Right ventricle myocardium inferior (tissue), 1 donor: ENCODE results near the gene XAB2. TPM values are rescaled to one million over a fixed set of nuclear protein-coding genes. Genes with fewer than 3 reads are reported as not detected.

Experiments used
- ATAC-seq: fragments of 200-7000 bp; cut with Tn5 transposase; one replicate; pipeline ENCODE4 v1.9.1; 2020; ENCODE audit warnings: mild to moderate bottlenecking, moderate library complexity
- DNase-seq: peaks from one replicate; pipeline ENCODE4 v3.0.0; 2021; ENCODE audit errors: missing footprints
- intact Hi-C: fragments of 100-400 bp; cut with DNase I; formaldehyde crosslinking; loops from one replicate; pipeline ENCODE4 v1.11.0; 2022
- total RNA-seq: library from RNA; stranded (reverse); fragmentation: NEBNext Ultra II Directional; extraction: Animal tissue kit (Norgen Biotek cat#: 25700); gene quantifications from one replicate; pipeline ENCODE4 v1.2.1, GENCODE V29; 2021
- donor health status: DM: no; HTN: yes; CAD: no; lungs with severe emphysema.

Gene XAB2
- total RNA-seq, 1 donor from 2014 or later, result 25.3 TPM

- ATAC-seq (peak; percentile 53), DNase-seq (peak; percentile 91)
- intact Hi-C loops, result no loop called here
Measured at GRCh38 chr19:7637374-7638256, 8.3 kb upstream of the XAB2 start.

- intact Hi-C loops, result no loop called here
- ATAC-seq, result peak; percentile 59
- peak; percentile 92 for DNase-seq
Measured at GRCh38 chr19:7636691-7637373, 7.5 kb upstream of the XAB2 start, which contains the start of gene STXBP2. TSS of gene STXBP2 (plus strand) at chr19:7637110. CDS start at chr19:7637150, 40 bp downstream.

GRCh38 chr19:7636317-7636690 is 7.0 kb upstream of the XAB2 start:
- ATAC-seq, result no peak
- intact Hi-C loops, result no loop called here
- no peak for DNase-seq

- DNase-seq, result no peak
- intact Hi-C loops, result no loop called here
- ATAC-seq, result no peak
Measured at GRCh38 chr19:7635670-7636069, 6.3 kb upstream of the XAB2 start.

GRCh38 chr19:7633698-7634097 is 4.4 kb upstream of the XAB2 start, which contains the start of gene PCP2:
TSS of gene PCP2 (minus strand) at chr19:7633719. CDS start at chr19:7633457, 262 bp downstream.
- DNase-seq, result no peak
- intact Hi-C loops, result no loop called here
- ATAC-seq, result no peak

- no peak for DNase-seq
- ATAC-seq, result no peak
Measured at GRCh38 chr19:7632340-7633203, 3.2 kb upstream of the XAB2 start.

GRCh38 chr19:7631577-7631976 is 2.2 kb upstream of the XAB2 start:
- no peak for DNase-seq
- intact Hi-C loops, result no loop called here
- no peak for ATAC-seq

More at GRCh38 chr19:7632340-7633203, 3.2 kb upstream of the XAB2 start:
- intact Hi-C loops, result no loop called here

GRCh38 chr19:7628589-7629311 is 595 bp downstream of the XAB2 start:
- no peak for ATAC-seq
- intact Hi-C loops, result loop anchor here (5.0 kb wide), 1 partner anchor 91 kb away; the partner anchor contains the start of gene PNPLA6
- DNase-seq, result no peak

- ATAC-seq (no peak), DNase-seq (no peak)
- intact Hi-C loops, result loop anchor here (5.0 kb wide), 1 partner anchor 90 kb away; the partner anchor contains the start of gene PNPLA6
Measured at GRCh38 chr19:7627166-7627565, 2.2 kb downstream of the XAB2 start.

- intact Hi-C loops, result loop anchor here (5.0 kb wide), 1 partner anchor 89 kb away; the partner anchor contains the start of gene PNPLA6
- ATAC-seq (no peak), DNase-seq (no peak)
Measured at GRCh38 chr19:7625763-7626372, 3.5 kb downstream of the XAB2 start.

GRCh38 chr19:7624810-7625209 is 4.5 kb downstream of the XAB2 start:
- no peak for ATAC-seq
- DNase-seq, result peak; percentile 25
- intact Hi-C loops, result loop anchor here (5.0 kb wide), 1 partner anchor 88 kb away; the partner anchor contains the start of gene PNPLA6

GRCh38 chr19:7623725-7624603 is 5.4 kb downstream of the XAB2 start:
- ATAC-seq (no peak), DNase-seq (no peak)
- intact Hi-C loops, result no loop called here

- DNase-seq (no peak), ATAC-seq (no peak)
- intact Hi-C loops, result no loop called here
Measured at GRCh38 chr19:7622933-7623685, 6.2 kb downstream of the XAB2 start.

- ATAC-seq (no peak), DNase-seq (no peak)
Measured at GRCh38 chr19:7620442-7621412, 8.6 kb downstream of the XAB2 start.

More at GRCh38 chr19:7620442-7621412, 8.6 kb downstream of the XAB2 start:
- intact Hi-C loops, result no loop called here
